GM12878 (cell line): ENCODE measurements around the gene NXN. TPM values are rescaled to one million over a fixed set of nuclear protein-coding genes. Genes with fewer than 3 reads are reported as not detected.

ENCODE experiments used
- ATAC-seq: fragments of 200-7000 bp; cut with Tn5 transposase; 3 replicates; pipeline ENCODE4 v1.9.1; 2020; ENCODE audit warnings: mild to moderate bottlenecking, moderate library complexity
- BruUV-seq: library from RNA; stranded (reverse); fragments of 400-500 nt; replicated peaks from 2 replicates; lab custom pipeline; 2021; lab: Mats Ljungman, UMichigan
- CTCF ChIA-PET: fragments of 300-600 bp; sonication (Branson Sonifier 250); formaldehyde crosslinking; extraction: SDS; loops from one replicate; lab custom pipeline; 2021; ENCODE audit warnings: inconsistent platforms; lab: Yijun Ruan, JAX
- POLR2A ChIA-PET: fragments of 350-600 bp; formaldehyde crosslinking; extraction: SDS; loops from one replicate; lab custom pipeline; 2021; ENCODE audit warnings: inconsistent platforms; lab: Charles Lee
- RAD21 ChIA-PET: fragments of 300-600 bp; sonication (Branson Sonifier 250); formaldehyde crosslinking; loops from one replicate; lab custom pipeline; 2023; ENCODE audit warnings: antibody characterized with exemption; ENCODE audit not compliant: unreplicated experiment; lab: Charles Lee
- SMC1A ChIA-PET: fragments of 300-600 bp; sonication (Branson Sonifier 250); formaldehyde crosslinking; loops from one replicate; lab custom pipeline; 2023; ENCODE audit not compliant: unreplicated experiment, uncharacterized antibody; lab: Charles Lee
- DNase-seq: peaks from one replicate; pipeline ENCODE4 v3.0.0-alpha.2; 2011; ENCODE audit warnings: low read depth, low spot score
- FAIRE-seq: peaks from 3 replicates; lab custom pipeline; 2011; peaks lifted over from hg19 to GRCh38; lab: Jason Lieb, UNC
- H2AFZ ChIP-seq: 2 replicates; pipeline ENCODE4 v1.6.0; 2011; ENCODE audit warnings: low read depth, low read length, control low read depth; ENCODE audit not compliant: control insufficient read depth
- H3K27ac ChIP-seq: 2 replicates; pipeline ENCODE4 v1.5.1; 2011; ENCODE audit warnings: control low read depth; ENCODE audit not compliant: control insufficient read depth, insufficient read depth
- H3K27me3 ChIP-seq, 2 experiments: replicated peaks in 1 of 2; 2 replicates each; pipeline versions ENCODE4 v1.6.0 to v1.6.1; 2011; ENCODE audit warnings: low read length in 1 of 2; ENCODE audit not compliant: control insufficient read depth in 2 of 2, insufficient read depth in 2 of 2
- H3K36me3 ChIP-seq, 2 experiments: 2 replicates each; pipeline ENCODE4 v1.5.1; 2011; ENCODE audit warnings: low read length in 1 of 2; ENCODE audit not compliant: control insufficient read depth in 2 of 2, insufficient read depth in 2 of 2
- H3K4me1 ChIP-seq: 2 replicates; pipeline ENCODE4 v1.6.1; 2011; ENCODE audit warnings: mild to moderate bottlenecking, low read length, moderate library complexity, mixed read lengths; ENCODE audit not compliant: control insufficient read depth, insufficient read depth
- H3K4me2 ChIP-seq: 2 replicates; pipeline ENCODE4 v1.6.0; 2011; ENCODE audit warnings: control low read depth; ENCODE audit not compliant: control insufficient read depth, insufficient read depth
- H3K4me3 ChIP-seq: fragments of 200-600 bp; sonication (generic); 2 replicates; pipeline ENCODE4 v1.5.1; 2016
- H3K79me2 ChIP-seq: 2 replicates; pipeline ENCODE4 v1.6.0; 2011; ENCODE audit warnings: low read length; ENCODE audit not compliant: control insufficient read depth, insufficient read depth
- H3K9ac ChIP-seq: 2 replicates; pipeline ENCODE4 v1.8.0; 2011; ENCODE audit warnings: low read length, control low read depth, mixed read lengths; ENCODE audit not compliant: control insufficient read depth, insufficient read depth
- H3K9me3 ChIP-seq: replicated peaks from 3 replicates; pipeline ENCODE4 v1.5.1; 2011; ENCODE audit warnings: mild to moderate bottlenecking, low read length; ENCODE audit not compliant: control insufficient read depth, insufficient read depth
- H4K20me1 ChIP-seq: 2 replicates; pipeline ENCODE4 v1.6.0; 2011; ENCODE audit not compliant: control insufficient read depth, insufficient read depth
- BACH1 ChIP-seq: fragments of 450-650 bp; IDR thresholded peaks from 2 replicates; pipeline ENCODE4 v1.6.1; 2017; ENCODE audit warnings: mild to moderate bottlenecking, borderline replicate concordance
- CUX1 ChIP-seq: IDR thresholded peaks from 2 replicates; pipeline ENCODE4 v1.6.1; 2012; ENCODE audit warnings: improper control_type of control experiment, low read depth, low read length; ENCODE audit not compliant: insufficient replicate concordance
- KDM1A ChIP-seq: fragments of 200-600 bp; sonication (generic); IDR thresholded peaks from 2 replicates; pipeline ENCODE4 v1.6.1; 2016; ENCODE audit warnings: borderline replicate concordance
- NFYA ChIP-seq: IDR thresholded peaks from 2 replicates; pipeline ENCODE4 v1.6.1; 2011; ENCODE audit warnings: low read depth, mild to moderate bottlenecking, low read length, improper control_type of control experiment, borderline replicate concordance
- POLR2A ChIP-seq: IDR thresholded peaks from 2 replicates; pipeline ENCODE4 v1.6.1; 2011; ENCODE audit warnings: low read depth, mild to moderate bottlenecking, low read length
- RAD51 ChIP-seq: fragments of 450-650 bp; IDR thresholded peaks from 2 replicates; pipeline ENCODE4 v1.6.1; 2016; ENCODE audit warnings: moderate library complexity, mild to moderate bottlenecking, inconsistent platforms
- WGBS: methylation state at CpG from one replicate; pipeline ENCODE4 v1.1.6; 2016; ENCODE audit warnings: low lambda C conversion rate; ENCODE audit not compliant: insufficient replicate concordance, insufficient coverage; ENCODE audit errors: missing lambda C conversion rate; 5-methylcytosine and 5-hydroxymethylcytosine counted together
- in situ Hi-C: fragments of 300-500 bp; cut with MboI; formaldehyde crosslinking; loops from 9 replicates; pipeline ENCODE4 v1.14.3; 2018; ENCODE audit warnings: mixed read lengths
- intact Hi-C: fragments of 100-400 bp; cut with micrococcal nuclease; formaldehyde crosslinking; loops from one replicate; pipeline ENCODE4 v1.14.2; 2022; ENCODE audit not compliant: unreplicated experiment
- polyA plus RNA-seq, 11 experiments: library from polyadenylated mRNA; depleted of rRNA in 4 of 11; unstranded in 6 of 11; stranded (reverse) in 5 of 11; fragments of >200 nt; fragmentation: Nextera tagmentation in 4 of 11; fragmentation: Illumina TruSeq in 1 of 11; extraction: Ambion mirVana in 4 of 11; extraction: Trizol in 1 of 11; gene quantifications; 1 replicate in 1 of 11; 2 replicates in 10 of 11; pipeline versions ENCODE4 v1.2.1 to v1.2.3, GENCODE V29; 2011 to 2016; ENCODE audit warnings: inconsistent platforms in 2 of 11, missing spikeins in 2 of 11, low read depth in 1 of 11
- total RNA-seq, 4 experiments: library from RNA; depleted of rRNA in 3 of 4; stranded (reverse); fragments of >200 nt in 3 of 4; fragmentation: Illumina TruSeq in 1 of 4; extraction: Trizol in 1 of 4; gene quantifications; 2 replicates each; pipeline versions ENCODE4 v1.2.1 to v1.2.3, GENCODE V29; 2013 to 2021
- TF ChIP-seq, protein P1 (sequence below): IDR thresholded peaks from 2 replicates; pipeline ENCODE4 v1.6.1; 2011; ENCODE audit warnings: mild to moderate bottlenecking, low read depth, low read length, moderate library complexity; ENCODE audit not compliant: insufficient replicate concordance
- TF ChIP-seq, protein P2 (sequence below): IDR thresholded peaks from 2 replicates; pipeline ENCODE4 v1.6.1; 2011; ENCODE audit warnings: low read depth, low read length, improper control_type of control experiment, borderline replicate concordance

The NXN gene
- total and polyA plus RNA-seq, 10 of the 15 experiments (the other 5 are each of a cell fraction or from before 2014, with no cell fraction given) = 0.04 to 1.2 (median 0.30) TPM

DNA sequence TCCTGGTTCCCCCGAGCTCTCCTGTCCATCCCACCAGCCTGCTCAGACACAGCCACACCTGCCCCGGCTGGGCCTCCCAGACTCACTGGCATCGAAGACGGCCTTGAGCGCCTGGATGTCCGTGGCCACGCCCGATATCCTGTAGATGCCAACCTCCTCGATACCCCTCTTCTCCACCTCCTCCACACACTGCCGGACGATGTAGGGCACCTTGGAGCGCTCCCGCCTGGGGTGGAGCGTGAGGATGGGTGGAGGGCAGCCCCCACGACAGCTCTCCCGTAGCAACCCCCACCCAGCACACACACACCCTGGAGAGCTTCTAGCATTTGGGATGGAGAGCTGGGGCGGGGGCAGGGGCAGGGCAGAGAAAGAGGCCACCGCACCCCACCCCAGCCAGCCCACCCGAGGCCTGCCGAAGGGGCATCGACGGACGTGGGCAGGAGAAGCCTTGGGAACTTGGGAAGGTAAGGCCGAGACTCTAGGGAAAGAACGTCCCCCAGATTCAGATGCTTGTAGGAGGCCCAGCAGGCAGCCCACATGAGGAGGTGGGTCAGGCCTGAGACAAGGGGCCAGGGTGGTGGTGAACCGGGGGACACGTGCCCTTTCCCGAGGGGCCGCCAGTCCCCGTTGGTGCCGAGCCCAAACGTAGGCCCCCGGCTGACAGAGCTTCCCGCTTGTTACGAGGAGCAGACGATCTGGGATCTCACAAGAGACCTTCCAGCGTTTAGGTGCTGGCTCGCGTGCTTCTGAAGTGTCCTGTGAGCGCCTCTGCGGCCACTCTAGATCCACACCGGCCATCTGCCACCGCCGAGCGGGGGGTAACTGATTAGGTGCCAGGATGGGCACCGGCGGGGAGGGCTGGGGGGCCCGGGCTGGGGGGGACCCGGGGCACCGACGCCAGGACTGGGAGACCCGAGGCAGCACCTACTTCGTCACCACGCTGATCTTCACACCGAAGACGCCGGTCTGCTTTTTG lies 32.5 kb upstream of the NXN start:
- Histone ChIP-seq H3K4me1 (no peaks in the 10 kb centered on the region), H2AFZ (no peak overlapping the region), H3K4me2 (no peak overlapping the region), H3K4me3 (no peak overlapping the region), H3K27ac (no peak overlapping the region), H3K9me3 (no peaks in the 10 kb centered on the region), H3K27me3 (no peaks in the 10 kb centered on the region), H3K79me2 (no peaks in the 10 kb centered on the region), H4K20me1 (no peaks in the 10 kb centered on the region), H3K9ac (no peak overlapping the region), H3K36me3 (peaks cover 5 to 29% of the 10 kb centered on the region in 2 experiments; a peak in 3 of 4 replicates)
- RAD21 ChIA-PET = no interaction called here
- no peak for DNase-seq
- in situ Hi-C loops (no loop called here), intact Hi-C loops (no loop called here)
- no peak for FAIRE-seq
- CTCF ChIA-PET = no interaction called here
- TF ChIP-seq POLR2A = peak; percentile 17; the same call in 1 of the 2 replicates
- TF ChIP-seq BACH1 = no peak
- TF ChIP-seq, protein P1, sequence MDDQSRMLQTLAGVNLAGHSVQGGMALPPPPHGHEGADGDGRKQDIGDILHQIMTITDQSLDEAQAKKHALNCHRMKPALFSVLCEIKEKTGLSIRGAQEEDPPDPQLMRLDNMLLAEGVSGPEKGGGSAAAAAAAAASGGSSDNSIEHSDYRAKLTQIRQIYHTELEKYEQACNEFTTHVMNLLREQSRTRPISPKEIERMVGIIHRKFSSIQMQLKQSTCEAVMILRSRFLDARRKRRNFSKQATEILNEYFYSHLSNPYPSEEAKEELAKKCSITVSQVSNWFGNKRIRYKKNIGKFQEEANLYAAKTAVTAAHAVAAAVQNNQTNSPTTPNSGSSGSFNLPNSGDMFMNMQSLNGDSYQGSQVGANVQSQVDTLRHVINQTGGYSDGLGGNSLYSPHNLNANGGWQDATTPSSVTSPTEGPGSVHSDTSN = no peak
- no TSS peak for BruUV-seq
- POLR2A ChIA-PET = no interaction called here
- SMC1A ChIA-PET = no interaction called here
- WGBS = 97% methylated on average over 38 of the region's 57 CpGs
- no peak for ATAC-seq

GRCh38 chr17:1011138-1011537 lies 31.6 kb upstream of the NXN start:
- H3K4me1 ChIP-seq = no peaks in the 10 kb centered on the region
- no peaks in the 10 kb centered on the region for H4K20me1 ChIP-seq
- DNase-seq = no peak
- no peak for FAIRE-seq
- H2AFZ ChIP-seq = no peak overlapping the region
- ATAC-seq = no peak
- in situ Hi-C loops = no loop called here
- intact Hi-C loops = no loop called here
- peaks cover 8 to 32% of the 10 kb centered on the region in 2 experiments for H3K36me3 ChIP-seq
- H3K4me2 ChIP-seq = no peak overlapping the region
- H3K27ac ChIP-seq = no peak overlapping the region
- SMC1A ChIA-PET = no interaction called here
- no peak overlapping the region for H3K4me3 ChIP-seq
- RAD21 ChIA-PET = no interaction called here
- no peaks in the 10 kb centered on the region for H3K79me2 ChIP-seq
- whole genome bisulfite sequencing = 89% methylated on average over 10 of the region's 10 CpGs
- CTCF ChIA-PET = no interaction called here
- POLR2A ChIA-PET = no interaction called here
- H3K27me3 ChIP-seq = no peaks in the 10 kb centered on the region
- no TSS peak for BruUV-seq
- H3K9me3 ChIP-seq = no peaks in the 10 kb centered on the region
- no peak overlapping the region for H3K9ac ChIP-seq
- TF ChIP-seq KDM1A (no peak), RAD51 (no peak), NFYA (no peak), CUX1 (no peak)
- TF ChIP-seq, protein P2, sequence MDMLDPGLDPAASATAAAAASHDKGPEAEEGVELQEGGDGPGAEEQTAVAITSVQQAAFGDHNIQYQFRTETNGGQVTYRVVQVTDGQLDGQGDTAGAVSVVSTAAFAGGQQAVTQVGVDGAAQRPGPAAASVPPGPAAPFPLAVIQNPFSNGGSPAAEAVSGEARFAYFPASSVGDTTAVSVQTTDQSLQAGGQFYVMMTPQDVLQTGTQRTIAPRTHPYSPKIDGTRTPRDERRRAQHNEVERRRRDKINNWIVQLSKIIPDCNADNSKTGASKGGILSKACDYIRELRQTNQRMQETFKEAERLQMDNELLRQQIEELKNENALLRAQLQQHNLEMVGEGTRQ = no peak
